NOMO-1 treated with dmso at 0.1 percent for 144 hours (cell line): ENCODE measurements around the gene MRGPRE.
A peak's percentile ranks its signal among the peaks of the same experiment; 100 is the strongest.

Experiments used
- DNase-seq: peaks from one replicate; lab custom pipeline; 2025; ENCODE audit not compliant: unreplicated experiment; lab: John Stamatoyannopoulos, UW

The MRGPRE gene

DNA sequence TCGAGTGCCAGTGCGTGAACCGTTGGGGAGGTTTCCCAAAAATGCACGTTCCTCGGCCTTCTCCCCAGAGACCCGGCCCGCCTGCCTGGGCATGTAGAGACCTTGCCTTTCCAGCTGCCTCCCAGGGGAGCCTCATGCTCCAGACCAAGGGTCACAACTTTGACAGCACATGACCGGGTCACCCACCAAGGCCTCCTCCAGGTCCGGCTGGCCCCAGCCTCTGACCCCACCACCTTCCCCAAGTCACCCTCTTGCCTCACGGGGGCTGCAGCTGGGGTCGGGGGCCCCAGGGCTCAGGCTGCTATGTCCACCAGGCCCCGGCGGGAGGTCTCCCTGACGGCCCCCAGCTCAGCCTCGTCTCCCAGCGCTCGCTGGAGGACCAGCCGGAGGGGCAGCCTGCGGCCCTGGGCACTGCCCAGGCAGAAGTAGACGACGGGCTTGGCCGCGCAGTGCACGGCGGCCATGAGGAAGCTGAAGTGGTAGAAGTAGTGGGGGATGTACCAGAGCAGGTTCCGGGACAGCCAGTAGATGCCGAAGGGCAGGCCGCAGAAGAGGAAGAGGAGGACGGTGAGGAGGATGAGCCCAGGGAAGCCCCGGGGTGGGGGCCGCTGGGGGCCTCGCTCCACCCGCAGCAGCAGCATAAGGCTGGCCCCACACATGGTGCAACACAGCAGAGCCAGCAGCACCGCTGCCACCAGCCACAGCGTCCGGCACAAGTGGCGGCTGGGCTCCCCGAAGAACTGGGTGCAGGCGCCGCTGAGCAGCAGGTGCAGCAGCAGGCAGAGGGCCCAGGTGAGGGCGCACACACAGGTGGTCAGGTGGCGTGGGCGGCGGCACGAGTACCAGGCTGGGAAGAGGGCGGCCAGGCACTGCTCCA is 4.4 kb downstream of the MRGPRE start:
- DNase-seq, result peak; percentile 58

DNA sequence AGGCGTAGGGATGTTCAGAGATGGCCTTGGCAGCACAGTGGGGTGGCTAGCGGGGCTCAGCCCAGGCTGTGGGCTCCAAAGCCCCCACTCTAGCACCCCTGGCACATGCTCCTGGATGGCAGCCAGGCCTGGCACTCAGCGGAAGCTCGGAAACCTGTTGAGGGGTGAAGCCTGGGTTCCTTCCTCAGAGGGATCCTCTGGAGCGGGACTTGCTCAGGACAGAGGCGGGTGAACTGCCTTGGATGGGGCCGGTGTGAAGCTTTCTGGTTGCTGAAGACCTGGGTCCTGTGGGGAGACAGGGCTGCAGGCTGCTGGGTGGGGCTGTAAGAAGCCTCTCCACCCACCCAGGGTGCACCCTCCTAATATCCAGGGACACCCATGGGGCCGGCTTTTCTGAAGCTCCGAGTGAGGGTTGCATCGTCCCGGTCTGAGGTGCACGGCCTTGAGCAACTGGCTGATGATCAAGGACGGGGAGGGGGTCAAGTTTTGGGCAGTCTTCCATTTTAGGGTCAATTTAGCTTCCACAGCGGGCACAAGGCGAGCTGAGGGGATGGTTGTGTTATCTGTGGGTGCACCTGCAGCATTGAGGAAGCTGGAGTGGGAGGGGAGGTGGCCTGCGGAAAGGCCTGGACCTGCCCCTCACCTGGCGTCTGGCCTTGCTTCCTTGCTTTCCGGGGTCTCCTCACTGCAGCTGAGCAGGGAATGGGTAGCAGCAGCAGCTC is 5.2 kb downstream of the MRGPRE start:
- no peak for DNase-seq

DNA sequence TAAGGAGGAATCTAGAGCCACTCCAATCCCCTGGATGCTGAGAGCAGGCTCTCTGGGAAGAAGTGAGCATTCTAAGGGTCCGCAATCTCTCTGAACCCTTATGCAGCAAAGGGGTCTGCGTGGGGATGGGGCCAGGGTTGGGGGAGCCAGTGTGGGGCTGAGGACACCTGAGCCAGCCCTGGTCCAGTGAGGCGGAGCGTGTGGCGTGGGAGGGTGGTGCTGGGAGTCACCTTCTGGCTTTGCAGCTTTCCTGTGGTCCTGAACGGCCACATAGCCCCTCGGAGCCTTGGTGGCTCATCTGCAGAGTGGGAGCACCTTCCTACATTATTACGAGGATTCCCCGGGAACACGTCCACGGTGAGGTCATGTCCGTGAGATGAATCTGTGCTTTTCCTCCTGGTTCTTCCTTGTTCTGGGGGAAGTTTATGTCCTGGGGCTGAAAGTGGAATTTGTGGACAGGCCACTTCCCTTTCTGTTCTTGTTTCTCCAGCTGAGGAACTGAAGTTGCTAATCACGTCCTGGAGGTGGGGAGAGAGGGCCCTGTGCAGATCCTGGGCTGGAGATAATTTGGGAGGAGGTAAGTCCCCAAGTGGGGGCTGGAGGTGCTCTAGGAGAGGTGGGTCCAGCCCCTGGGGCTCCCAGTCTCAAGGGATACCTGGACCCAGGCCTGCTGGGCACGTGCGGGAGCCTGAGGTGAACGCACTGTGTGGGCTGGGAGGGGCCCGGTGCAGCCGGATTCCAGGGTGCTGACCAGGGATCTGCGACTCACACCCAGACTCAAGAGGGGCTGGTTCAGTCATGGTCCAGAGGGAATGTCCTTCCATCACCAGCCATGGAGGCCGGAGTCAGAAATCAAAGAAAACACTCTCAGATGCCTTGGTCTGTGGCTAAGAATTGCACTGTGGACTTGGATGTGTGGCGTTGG is 6.1 kb downstream of the MRGPRE start:
- DNase-seq, result peak; percentile 16

DNA sequence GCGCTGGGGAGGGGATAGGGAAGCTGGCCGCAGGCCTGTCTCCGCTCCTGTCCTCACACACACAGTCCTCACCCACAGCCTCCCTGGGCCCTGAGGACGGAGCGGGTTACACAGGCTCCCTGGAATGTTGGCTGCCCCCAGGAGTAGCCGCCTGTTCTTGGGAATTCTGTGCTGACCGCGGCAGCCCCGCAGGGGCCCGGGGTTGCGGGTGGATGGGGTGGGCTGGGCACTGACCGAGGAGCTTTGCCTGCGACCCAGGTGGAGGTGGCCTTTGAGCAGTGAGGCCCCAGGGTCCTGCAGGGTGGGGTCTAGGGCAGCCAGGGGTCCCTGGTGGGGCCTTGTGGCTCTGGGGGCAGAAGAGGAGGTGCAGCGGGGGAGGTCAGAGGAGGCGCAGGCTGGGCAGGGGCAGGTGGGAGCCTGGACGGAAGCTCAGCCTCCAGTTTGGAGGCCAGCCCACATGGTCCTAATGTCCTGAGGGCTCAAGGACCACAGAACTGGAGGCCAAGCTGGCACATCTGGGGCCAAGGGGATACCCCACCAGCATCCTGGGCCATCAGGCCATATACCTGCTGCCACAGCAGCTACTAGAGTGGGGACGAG is 7.0 kb downstream of the MRGPRE start:
- no peak for DNase-seq

DNA sequence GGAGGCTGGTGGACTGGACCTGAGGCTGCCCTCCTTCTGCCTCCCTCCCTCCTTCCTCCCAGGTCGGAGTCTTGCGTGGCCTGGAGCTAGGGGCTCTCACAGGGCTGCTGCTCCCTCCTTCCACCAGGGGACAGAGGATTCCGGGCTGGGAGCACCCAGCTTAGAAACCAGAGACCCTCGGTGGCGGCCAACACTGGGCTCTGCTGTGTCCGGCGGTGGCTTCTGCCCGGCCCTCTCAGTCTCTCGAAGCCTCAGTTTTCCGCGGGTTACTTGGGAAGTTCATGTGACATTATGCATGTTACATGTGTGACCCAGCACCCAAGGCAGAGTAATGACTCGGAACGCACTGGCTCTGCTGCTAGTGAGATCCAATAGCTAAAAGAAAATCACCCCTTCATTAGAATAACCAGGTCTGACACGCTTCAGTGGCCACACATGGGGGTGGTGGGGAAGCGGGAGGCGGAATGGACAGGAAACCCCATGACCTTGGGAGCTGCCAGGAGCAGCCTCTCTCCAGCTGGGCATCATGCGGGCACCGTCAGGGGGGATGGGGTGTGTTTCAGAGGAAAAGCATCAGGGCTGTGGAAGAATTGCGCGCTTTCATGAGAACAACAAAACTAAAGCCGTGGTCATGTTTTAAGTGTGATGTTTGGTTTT is 7.7 kb downstream of the MRGPRE start:
- DNase-seq, result no peak

DNA sequence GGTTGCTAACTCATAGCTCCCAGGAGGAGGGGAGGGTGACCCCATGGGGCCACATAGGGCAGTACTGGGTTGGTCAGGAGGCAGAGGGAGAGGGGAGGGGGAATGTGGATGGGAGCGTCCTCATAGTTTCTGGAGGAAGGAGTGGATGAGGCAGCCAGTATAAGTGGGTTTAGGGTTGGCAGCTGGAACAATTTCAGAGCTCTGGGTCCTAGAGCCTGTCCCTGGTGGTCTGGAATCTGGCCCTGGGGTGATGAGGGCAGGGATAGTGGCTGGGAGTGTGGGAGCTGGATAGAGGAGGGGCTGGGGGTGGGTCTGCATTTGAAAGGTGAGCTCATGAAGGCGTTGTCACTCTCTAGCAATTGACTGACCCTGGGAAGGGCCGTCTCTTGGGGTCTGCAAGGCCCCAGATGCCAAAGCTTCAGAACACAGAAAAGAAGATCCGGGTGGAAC is 8.3 kb downstream of the MRGPRE start:
- no peak for DNase-seq

DNA sequence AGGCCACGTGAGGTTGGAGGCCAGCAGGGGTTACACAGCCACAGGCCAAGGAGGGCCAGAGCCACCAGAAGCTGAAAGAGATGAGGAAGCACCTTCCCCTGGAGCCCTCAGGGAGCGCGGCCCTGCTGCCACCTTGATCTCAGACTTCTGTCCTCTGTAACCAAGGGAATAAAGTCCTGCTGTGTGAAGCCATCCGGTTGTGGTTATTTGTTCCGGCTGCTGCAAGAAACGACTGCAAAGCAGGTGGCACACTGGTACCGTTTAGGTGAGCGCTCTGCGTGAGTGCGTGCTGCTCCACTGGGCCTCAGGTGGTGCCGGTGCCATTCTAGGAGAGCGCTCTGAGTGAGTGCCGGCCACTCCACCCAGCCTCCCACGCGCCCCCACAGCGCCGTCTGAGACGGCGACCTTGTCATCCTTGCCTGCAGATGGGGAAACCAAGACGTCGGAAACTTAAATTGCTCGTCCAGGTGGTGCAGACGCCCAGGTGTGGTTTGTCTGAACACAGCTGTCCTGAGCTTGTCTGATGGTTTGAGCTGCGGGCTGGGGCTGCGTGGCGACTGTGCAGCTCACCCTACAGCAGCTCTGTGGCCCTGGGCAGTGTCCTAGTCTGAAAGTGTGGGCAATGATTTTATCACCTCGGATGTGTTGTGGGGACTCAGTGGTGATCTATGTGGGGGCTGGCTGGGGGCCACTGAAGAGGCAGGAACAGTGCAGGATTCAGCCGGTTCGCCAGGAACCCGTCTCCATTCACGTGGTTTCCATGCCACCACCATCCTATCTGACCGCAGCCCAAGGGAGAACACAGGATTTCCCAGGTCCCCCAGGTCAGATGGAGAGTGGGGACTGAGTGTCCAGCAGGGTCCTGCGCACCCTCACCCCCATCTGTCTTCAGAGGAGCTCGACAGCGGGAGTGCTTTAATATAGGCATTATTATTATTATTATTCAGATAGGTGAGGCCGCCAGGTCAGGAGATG is 9.0 kb downstream of the MRGPRE start:
- no peak for DNase-seq

DNA sequence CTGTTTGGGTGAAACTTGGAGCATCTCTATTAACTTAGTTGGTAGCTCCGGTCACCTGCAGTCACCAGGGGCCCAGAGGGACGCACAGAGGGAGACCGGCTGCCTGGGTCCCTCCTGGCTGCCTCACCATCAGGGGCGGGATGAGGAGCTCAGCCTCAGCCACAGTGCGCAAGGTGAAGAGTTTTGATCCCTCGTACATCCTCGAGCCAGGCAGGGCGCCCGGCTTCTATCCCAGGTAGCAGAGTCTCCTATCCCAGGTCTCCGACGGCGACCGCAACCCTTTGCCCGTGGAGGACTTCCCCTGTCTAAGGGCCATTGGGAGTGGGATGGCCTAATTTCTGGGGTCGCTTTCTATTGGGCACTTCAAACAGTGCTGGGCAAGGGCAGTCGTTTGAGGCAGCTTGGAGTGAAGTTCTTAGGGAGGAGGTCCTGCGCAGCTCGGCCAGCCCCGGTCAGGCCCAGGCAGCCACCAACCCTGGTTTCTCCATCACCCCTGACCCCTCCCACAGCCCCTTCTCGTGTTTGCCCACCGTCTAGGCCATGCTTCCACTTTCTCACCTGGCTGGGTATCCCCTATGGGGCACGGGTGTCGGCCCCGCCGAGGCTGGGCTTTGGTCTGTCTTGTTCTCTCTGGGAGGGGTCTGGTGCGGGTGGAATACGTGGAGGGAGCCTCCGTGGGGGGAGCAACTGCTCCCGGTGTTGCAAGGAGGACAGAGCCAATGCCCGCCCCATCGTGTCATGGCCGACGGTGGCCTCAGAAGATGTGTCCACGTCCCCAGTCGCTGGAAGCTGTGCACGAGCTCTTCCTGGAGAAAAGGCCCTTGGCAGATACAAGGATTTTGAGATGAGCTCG is 10.0 kb downstream of the MRGPRE start:
- no peak for DNase-seq

DNA sequence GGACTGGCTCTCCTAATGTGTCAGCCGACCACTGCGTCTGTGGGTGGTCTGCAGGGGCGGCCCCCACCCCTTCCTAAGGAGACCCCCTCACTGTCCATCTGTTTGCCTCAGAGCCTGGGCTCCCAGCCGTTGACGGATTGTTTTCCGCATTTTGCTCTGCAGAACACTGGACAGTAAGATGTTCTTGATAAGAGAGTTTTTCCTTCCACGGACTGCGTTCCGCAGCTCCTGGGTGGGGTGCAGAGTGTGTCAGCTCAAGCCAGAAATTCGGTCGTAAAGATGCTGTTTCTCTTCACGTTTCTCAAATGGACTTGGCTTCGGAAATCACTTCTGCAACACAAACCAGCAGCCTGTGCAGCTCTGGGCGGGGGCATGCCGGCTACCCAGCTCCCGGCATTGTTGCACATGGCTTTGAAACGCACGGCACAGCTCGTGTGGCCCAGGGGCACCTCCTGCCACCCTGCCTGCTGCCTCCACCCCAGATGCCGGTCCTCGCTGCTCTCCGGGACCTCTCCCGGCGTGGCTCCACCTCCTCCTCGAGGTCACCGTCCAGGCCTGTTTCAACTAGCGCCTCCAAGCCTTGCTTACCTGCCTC is 10.7 kb downstream of the MRGPRE start:
- DNase-seq, result no peak

DNA sequence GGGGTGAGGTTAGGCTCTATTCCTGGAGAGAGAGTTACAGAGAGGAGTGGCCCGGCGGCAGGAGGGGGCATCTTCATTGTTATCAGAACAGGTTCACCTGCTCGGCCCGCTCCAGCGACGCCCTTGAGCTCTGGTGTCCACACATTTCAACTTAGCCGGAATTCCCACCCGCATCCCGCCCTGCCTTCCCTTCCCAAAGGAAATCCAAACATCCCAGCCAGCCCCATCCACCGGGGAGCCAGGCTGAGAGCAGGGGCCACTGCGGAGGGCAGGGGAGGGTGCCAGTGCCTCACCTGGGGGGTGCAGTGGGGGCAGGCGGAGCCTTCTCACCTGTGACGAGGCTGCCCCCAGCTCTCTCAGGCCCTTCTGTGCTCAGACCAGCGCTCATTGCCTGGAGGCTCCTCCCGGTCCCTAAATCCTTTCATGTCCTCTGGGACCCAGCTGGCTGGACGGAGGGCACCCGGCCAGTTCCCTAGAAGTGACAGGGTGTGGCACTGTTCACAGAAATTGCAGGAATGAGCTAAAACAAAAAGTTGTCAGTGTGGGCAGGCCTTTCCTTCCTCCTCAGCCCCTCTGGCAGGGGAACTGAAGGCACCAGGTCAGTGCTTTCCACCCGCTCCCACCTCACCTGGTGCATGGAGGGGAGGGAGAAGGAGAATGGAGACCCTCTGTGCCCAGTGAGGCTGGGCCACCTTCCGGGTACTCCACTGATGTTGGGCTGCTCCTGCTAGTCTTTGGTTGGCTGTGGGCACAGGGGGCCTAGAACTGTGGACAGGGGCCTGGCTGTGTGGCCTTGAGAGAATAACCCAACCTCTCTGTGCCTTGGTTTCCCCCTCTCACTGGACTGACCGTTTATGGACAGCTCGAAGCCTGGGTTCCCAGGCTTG is 11.5 kb downstream of the MRGPRE start:
- DNase-seq, result no peak

DNA sequence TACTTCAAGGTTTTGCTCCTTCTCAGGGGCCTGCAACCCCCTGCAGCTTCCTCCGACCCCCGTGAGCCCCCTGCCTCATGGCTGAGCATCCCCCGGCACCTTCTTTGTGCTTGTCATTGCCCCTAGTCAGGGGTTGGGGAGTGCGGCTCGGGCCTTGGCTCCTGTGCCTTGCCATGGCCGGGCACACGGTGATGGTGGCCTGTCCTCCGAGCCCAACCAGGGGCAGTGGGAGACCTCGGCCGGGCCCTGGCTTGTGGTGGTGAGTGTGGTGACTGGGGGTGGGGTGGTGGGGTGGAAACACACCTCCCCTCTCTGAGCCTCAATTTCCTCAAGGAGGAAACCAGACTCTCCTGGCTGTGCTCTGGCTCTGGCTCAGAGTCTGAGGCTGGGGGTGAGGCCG is 12.1 kb downstream of the MRGPRE start:
- no peak for DNase-seq

DNA sequence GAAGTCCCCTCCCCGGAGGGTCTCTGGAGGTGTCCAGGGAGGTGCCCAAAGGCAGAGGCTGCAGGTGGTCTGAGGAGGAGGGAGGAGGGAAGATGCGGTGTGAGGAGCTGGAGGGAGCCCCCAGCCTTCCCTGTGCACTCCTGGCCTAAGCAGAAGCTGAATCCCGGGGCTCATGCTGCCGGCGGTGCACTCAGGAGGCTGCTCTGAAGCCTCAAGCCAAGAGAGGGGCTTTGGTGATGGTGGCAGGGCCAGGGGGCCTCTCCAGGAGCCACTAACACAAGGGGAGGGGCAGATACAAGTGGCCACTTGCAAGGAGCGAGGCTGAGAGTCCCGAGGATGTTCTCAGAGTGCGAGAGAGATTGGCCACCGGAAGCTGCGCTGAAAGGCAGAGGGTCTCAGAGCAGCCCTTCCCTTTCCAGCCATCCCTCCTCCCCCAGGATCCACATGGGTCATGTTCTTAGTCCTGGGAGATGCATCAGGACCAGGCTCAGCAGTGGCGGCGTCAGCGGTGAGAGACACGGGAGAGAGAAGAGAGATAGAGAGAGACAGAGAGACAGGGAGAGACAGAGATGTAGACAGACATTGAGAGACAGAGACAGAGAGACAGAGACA is 12.8 kb downstream of the MRGPRE start:
- no peak for DNase-seq

DNA sequence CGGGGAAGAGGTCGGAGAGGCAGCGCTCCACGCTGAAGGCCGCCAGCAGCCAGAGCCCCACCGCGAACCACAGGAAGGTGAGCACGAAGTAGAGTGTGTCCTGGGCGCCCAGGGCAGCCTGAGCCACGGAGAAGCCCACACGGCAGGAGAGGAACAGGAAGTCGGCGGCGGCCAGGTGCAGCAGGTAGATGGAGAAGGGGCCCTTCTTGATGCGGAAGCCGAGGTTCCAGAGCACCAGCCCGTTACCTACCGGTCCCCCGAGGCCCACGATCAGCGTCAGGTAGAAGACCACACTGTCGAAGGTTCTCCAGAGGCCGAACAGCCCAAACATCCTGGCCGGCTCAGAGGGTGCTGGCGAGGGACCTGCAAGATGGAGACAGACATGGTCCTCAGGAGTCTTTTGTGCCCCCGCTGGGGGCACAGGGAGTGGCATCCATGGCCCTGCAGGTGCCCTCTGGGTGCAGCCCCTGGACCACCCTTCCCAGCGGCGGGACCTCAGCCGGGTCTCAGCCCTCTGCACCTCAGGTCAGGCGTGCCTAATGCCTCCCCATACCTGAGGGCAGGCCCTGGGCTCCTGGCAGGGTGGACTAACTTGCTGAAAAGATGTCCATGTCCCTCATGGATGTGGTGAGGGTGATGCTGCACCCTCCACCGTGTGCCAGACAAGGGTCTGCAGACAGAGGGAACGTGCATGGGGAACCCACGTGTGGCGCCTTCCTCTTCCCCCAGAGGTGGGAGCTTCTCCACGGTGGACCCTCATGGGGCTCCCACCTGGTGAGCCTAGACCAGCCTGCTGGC is 13.5 kb downstream of the MRGPRE start, which contains the start of gene MRGPRG:
Gene MRGPRG (minus strand): TSS at position 331 of the 798 bp plus-strand sequence. CDS start 0 bp downstream, at position 331.
- no peak for DNase-seq

DNA sequence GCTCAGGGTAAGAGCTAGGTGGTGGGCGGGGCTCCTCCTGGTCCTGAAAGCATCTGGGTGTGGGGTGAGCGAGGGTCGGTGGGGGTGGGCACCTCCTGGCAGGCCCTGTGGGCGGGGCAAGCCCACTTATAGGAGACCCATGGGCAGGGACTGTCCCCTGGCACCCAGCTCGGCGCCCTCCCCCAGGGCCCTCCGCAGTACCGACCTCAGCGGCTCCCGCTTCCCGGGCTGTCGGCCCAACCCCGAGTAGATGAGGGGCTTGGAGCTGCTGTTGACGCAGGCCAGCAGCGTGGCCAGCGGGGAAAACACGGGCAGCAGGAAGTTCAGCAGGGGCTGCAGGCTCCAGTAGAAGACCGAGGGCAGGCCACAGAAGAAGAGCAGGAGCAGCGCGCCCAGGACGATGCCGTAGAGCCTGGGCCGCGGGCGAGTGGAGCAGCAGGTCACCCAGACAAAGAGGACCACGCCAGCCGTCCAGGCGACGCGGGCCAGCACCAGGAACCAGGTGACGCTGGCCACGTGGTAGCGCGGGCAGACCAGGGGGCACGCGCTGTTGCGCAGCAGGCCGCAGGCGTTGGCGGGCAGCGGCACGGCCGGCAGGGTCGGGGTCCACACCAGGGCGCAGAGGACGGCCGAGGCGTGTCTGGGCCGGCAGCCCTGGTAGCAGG is 14.3 kb downstream of the MRGPRE start:
- DNase-seq, result no peak

DNA sequence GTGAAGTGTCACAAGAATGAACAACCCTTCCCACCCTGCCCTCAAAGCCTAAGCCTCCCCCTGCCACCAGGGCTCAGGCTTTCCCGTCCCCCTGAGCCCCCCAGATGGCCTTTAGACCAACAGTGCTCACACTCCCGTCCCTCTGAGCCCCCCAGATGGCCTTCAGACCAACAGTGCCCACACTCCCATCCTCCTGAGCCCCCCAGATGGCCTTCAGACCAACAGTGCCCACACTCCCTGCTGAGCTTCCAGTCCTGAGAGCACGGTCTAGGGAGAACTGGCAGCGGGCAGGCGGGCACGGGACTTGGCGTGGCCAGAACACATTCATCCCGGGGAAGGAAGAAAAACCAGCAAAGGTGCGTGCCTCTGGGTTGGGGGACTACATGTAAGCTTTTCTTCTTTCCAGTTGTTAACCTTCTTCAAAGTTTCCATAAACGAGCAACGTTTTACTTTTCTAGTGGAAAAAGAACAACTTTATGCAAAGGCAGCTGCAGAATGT is 16.1 kb downstream of the MRGPRE start:
- no peak for DNase-seq
